SH-SY5Y (cell line): ENCODE data around the gene ZNF157.

Experiments
- GATA2 ChIP-seq: IDR thresholded peaks from 2 replicates; pipeline ENCODE4 v1.6.1; 2011; ENCODE audit warnings: mild to moderate bottlenecking, low read depth, low read length
- GATA3 ChIP-seq: IDR thresholded peaks from 2 replicates; pipeline ENCODE4 v1.6.1; 2011; ENCODE audit warnings: low read depth, mild to moderate bottlenecking, low read length, moderate library complexity

The ZNF157 gene

GRCh38 chrX:47413179-47413594 lies 42.8 kb downstream of the ZNF157 start:
- no peak for TF ChIP-seq GATA3
- TF ChIP-seq GATA2 = no peak

- TF ChIP-seq GATA3 (no peak), GATA2 (no peak)
Measured at GRCh38 chrX:47420265-47420664, 49.9 kb downstream of the ZNF157 start.

GRCh38 chrX:47420962-47421361 lies 50.6 kb downstream of the ZNF157 start:
- TF ChIP-seq GATA2 = no peak
- no peak for TF ChIP-seq GATA3

- TF ChIP-seq GATA2 (no peak), GATA3 (no peak)
Measured at GRCh38 chrX:47422444-47422843, 52.1 kb downstream of the ZNF157 start.

GRCh38 chrX:47430925-47431324 lies 60.5 kb downstream of the ZNF157 start:
- TF ChIP-seq GATA2 (no peak), GATA3 (no peak)

- TF ChIP-seq GATA2 (no peak), GATA3 (no peak)
Measured at GRCh38 chrX:47446431-47446830, 76.1 kb downstream of the ZNF157 start.

GRCh38 chrX:47446971-47447370 lies 76.6 kb downstream of the ZNF157 start:
- TF ChIP-seq GATA3 = no peak
- TF ChIP-seq GATA2 = no peak

- no peak for TF ChIP-seq GATA2
- TF ChIP-seq GATA3 = no peak
Measured at GRCh38 chrX:47447607-47448006, 77.2 kb downstream of the ZNF157 start.

GRCh38 chrX:47448165-47448806 lies 77.9 kb downstream of the ZNF157 start:
- no peak for TF ChIP-seq GATA3
- TF ChIP-seq GATA2 = no peak

GRCh38 chrX:47452112-47452511 lies 81.7 kb downstream of the ZNF157 start:
- no peak for TF ChIP-seq GATA2
- TF ChIP-seq GATA3 = no peak

- TF ChIP-seq GATA2 = no peak
- TF ChIP-seq GATA3 = no peak
Measured at GRCh38 chrX:47456080-47456479, 85.7 kb downstream of the ZNF157 start.

GRCh38 chrX:47458528-47458927 lies 88.2 kb downstream of the ZNF157 start:
- TF ChIP-seq GATA2 = no peak
- no peak for TF ChIP-seq GATA3

- no peak for TF ChIP-seq GATA2
- TF ChIP-seq GATA3 = no peak
Measured at GRCh38 chrX:47460561-47460960, 90.2 kb downstream of the ZNF157 start.
